ENCODE measurements around the gene BAG3.
"Not testable (repeated sequence)": the region's sequence is repeated elsewhere in the genome, so short reads cannot be mapped to it uniquely, and the experiment has no call there.

The BAG3 gene

DNA sequence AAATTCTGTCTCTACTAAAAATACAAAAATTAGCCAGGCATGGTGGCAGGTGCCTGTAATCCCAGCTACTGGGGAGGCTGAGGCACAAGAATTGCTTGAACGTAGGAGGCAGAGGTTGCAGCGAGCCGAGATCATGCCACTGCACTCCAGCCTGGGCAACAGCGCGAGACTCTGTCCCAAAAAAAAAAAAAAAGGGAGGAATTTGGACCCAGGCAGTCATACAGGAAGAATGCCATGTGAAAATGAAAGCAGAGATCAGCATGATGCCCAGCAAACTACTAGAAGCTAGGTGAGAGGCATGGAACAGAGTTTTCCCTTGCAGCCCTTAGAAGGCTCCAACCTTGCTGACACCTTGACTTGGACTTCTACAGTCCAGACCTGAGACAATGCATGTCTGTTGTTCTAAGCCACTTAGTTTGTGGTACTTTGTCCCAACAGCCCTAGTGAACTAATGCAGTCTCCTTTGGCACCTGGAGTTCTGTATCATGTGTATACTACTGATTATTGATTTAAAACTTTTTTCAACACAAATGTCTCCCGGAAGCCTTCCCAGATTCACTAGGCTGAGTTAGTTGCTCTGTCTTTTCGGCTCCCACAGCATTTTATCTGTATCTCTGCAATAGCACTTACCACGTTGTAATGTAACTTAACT, 10.2 kb upstream of the BAG3 start:
- no peak for DNase-seq (ENCODE audit: low read depth)

DNA sequence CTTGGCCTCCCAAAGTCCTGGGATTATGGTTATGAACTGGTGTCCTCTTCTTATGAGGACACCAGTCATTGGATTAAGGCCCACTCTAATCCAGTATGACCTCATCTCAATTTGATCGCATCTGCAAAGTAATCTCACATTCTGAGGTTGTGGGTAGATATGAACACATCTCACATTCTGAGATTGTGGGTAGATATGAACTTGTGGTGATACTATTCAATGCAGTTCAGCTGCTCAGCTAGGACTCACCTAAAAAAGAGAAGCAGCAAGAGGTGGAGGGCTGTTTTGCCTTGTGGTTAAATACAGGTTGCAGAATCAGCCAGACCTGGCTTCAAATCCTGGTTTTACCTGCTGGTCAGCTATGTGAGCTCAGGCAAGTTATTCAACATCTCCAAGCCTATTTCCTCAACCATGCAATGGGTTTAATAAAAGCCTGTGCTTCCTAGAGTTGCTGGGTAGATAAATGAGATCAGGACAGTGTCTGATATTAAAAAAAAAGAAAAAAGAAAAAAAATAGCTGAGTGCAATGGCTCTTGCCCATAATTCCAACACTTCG, 8.5 kb upstream of the BAG3 start:
- DNase-seq (ENCODE audit: low read depth) = no peak

DNA sequence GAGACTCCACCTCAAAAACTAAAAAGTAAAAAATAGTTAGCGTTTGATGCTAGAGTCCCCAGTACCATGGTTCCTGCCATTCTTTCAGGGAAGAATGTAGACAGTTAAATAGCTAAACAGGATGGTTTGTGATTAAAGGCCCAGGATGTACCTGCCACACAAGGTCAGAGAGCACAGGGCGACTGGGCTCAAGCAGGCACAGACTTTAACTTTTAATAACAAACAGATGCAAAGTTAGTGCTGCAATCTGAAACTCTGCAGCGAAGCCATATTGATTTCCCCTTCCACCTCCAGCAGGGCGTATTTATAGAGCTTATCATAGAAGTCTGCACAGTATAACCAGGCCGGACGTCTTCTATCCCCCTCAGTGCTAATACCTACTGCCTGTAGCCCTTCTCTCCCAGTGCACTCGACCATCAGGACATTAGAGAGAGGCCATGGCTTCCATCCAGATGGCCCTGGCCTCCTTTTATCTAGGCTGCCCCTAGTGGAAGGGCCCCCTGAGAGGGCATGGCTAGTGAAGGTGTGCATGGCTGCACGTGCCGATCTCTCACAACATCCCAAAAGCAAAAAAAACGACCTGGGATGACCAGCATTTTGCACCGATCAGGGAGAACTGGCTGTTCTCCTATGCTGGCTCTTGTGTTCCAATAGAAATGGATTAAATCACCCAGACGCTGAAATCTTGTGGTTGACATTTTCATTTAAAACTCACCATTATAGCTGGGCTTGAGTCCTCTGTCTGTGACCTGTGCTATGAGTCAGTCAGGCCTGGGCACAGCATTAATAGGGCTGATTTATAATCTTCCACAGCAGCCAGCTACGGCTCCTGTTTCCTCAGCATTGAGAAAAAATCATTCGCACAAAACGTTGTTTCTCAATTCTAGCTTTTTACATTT, 7.6 kb upstream of the BAG3 start:
- DNase-seq (ENCODE audit: low read depth) = no peak

DNA sequence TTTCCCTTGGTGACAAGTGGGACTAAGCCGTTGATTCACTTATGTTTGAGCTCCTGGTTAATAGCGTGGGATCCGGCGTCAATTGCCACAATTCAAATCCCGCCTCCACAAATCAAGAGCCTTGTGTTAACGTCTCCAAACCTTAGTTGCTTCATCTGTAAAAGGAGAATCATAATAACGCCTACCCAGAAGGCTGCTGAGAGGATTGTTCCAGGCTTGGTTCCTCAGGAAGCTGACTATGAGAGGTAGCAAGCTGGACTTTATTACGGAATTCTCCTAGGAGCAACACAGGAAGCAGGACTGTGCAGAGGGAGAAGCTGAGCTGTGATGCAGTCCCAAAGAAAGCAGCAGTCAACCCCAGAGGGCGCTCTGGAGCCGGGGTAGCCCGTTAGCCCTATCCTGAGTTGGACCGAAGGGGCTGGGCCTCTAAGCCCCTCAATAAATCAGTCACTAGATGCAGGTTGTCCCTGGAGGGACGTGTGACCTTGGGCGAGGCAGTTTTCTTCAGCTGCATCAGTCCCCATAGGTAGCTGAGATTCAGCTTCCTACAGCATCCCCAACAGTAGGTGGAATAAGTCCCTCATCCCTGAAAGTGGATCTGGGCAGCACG, 6.9 kb upstream of the BAG3 start:
- no peak for DNase-seq (ENCODE audit: low read depth)

DNA sequence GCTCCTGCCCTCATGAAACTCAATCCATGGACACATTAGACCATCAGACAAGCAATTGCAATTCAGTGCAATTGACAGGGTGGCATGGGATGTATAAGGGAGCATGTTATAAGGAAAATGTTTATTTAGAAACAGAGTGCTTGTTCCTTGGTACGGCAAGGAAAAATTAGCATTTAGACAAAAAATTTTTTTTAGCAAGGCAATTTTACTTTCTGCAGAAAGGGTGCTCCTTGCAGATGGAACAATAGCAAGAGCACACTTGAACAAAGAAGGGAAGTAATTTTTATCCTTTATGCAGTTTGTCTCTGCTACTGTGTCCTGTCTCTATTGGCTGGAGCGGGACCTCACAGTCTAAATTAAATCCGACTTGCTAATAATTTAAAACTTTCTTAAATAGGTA, 6.2 kb upstream of the BAG3 start:
- DNase-seq (ENCODE audit: low read depth) = no peak

DNA sequence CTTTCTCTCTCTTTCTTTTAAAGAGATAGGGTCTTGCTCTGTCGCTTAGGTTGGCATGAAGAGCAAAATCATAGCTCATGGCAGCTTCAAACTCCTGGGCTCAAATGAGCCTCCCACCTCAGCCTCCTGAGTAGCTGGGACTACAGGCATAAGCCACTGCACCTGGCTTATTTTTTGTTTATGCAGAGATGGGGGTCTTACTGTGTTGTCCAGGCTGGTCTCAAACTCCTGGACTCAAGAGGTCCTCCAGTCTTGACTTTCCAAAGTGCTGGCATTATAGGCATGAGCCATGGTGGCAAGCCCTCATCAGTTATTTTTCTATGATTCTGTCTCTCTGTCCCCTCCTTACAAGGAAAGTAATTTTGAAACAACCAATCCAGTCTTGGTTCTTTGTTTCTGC, 1.1 kb upstream of the BAG3 start:
- DNase-seq (ENCODE audit: low read depth) = no peak

DNA sequence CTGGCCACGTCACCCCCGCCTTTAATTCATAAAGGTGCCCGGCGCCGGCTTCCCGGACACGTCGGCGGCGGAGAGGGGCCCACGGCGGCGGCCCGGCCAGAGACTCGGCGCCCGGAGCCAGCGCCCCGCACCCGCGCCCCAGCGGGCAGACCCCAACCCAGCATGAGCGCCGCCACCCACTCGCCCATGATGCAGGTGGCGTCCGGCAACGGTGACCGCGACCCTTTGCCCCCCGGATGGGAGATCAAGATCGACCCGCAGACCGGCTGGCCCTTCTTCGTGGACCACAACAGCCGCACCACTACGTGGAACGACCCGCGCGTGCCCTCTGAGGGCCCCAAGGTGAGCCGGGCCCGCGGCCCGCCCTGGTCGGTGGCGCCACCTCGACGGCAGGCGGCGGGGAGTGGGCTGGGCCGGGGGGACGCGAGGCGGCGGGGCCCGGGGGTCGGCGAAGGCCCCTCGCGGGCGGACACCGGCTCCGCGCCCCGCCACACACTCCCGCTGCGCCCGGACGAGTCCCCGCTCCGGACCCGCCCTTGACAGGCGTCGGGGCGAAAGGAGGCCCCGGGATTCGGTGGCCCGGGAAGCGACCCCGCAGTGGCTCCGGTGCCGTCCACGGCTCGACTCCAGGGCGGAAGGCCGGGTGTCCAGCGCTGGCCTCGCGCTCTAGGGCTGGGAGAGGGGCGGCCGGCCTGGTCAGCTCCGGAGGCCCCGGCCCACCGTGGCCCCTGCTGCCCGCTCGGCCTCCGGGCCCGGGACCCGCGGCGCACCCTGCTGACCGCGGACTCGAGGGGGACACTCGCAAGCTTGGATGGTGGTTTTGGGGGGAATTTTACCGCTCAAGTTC, 557 bp downstream of the BAG3 start:
- DNase-seq (ENCODE audit: low read depth) = no peak

DNA sequence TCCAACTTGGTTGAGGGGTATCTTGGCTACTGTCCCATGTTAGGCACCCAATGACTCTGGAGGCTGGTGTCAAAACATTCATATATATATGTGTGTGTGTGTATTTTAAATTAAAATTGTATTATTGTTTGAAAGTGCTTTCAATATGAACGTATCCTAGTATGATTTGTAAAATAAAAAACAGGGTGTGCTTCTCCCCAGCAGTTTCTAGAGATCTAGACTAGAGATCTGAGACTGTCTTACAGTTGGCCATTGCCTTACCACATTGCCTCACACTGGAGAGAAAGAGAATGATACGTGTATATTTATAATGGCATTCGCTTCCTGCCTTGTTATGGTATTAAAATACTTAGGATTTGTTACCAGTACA, 1.2 kb downstream of the BAG3 start:
- no peak for DNase-seq (ENCODE audit: low read depth)

DNA sequence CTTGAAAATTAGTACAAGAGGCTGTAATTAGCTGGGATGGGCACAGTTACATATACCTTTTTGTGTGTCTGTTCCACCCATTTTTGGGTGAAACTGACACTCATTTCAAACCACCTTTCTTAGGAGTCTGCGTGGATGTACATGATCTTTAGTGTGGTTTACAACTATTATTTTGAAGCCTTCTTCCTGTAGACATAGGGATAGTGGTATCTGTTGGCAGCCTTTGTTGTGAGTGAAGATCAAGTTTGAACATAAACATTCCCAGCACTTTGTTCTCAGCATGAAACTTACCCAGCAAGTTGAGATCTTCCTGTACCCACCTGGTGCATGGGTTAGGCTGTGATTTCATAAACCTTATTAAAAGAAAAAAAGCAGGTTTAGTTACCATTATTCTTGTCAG, 2.0 kb downstream of the BAG3 start:
- DNase-seq (ENCODE audit: low read depth) = no peak

DNA sequence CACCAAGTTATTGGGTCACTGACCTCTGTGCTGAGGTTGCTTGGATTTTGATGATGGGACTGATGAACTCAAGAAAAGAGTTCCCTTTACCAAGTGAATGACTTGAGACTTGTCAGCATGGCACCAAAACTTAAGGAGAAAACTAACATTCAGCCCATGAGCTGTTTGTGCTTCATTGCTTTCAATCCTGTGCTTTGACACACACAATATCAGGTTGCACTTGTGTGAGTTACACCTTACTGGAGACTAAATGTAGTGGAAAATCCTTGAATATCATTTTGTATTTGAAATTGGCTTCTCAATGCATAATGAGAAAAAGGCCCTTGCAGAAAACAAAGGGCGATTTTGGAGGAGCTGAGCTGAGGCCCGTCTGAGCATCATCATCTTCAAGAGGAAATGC, 2.7 kb downstream of the BAG3 start:
- DNase-seq (ENCODE audit: low read depth) = no peak

DNA sequence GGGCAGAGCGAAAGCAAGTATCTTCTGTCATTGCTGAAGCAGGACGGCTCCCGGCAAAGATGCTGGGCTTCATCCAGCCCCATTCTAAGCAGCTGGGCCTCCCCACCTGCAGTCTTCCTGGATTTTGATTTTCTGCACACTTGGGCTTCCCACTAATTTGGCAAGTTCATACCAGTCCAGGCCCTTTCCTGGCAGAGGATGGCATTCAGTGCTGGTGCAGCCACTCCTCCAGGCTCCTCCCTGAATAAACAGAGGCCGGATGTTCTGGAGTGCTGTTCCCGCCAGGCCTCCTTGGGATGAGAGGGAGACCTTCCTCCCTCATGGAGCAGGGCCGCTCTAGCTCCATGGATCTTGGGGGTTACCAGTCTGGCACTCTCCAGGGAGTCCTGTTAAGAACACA, 3.4 kb downstream of the BAG3 start:
- no peak for DNase-seq (ENCODE audit: low read depth)

DNA sequence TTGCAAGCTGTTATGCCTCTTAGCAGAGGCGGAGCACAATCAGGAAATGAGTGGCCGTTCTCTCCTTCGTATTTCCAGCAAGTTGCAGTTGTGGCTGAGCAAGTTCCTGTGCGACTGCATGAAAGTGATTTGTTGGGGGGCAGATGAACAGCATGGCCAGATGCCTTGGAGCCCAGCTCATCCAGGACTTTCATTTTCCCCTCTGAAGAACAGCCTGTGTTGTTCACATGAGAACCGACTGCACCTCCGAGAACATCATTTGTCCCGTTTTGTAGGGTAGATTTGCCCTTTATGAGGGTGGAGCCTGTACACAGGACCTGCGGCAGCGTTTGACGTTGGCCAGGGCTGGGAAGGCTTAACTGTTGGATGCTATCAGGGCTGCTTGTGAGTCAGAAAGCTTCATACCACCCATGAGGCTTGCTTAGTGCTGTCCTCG, 4.4 kb downstream of the BAG3 start:
- peak; percentile 23 for DNase-seq (ENCODE audit: low read depth)

DNA sequence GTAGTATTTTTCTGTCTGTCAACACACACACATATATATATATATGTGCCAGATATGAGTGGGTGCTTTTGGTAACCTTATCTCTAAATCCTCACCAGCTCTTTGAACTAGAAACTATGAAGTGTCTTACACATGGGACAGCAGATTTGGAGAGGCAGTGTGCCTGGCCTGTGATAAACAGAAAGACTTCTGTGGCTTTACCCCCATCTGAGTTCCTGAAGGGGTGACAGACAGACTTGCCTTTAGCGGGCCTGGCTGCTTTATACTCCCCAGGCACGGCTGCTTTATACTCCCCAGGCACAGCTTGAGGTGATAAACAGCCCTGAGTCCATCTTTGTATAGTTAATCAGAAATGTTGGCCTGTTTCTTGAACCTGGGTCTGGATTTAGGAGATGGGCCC, 5.6 kb downstream of the BAG3 start:
- DNase-seq (ENCODE audit: low read depth) = no peak

DNA sequence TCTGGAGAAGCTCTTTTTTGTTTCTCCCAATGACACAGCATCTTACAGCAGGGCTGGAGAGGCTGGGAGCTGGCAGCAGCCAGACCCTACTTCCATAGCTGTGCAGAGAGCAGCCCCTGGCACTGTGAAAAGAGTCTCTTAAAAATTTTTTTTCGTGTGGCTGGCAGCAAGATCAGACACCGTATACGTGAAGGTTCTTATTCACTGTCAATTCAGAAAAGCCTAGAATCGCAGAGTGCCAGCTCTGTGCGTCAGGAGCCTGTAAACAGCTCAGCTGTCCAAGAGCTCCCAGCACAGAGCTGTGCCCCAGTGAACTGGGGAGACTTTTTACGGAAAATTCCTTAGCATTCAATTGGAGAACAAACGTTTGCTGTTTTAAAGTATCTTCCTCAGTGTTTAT, 6.5 kb downstream of the BAG3 start:
- no peak for DNase-seq (ENCODE audit: low read depth)

DNA sequence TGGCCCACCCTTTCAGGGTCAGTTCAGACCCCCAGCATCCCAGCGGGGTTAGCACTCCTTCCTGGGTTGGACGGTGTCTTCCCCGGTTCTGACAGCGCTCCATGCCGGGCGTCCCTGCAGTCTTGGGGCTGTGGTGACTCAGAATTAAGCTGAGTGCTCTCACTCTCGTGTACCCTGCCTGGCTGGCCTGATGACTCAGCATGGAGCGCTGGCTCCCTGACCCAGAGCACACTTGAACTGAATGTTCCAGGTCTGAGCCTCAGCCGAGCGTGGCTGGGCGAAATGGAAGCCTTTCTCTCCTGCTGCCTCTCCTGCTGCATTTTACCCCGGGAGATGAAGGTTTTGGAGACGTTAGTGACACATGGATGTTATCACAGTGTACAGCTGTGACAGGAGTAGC, 7.1 kb downstream of the BAG3 start:
- DNase-seq (ENCODE audit: low read depth) = no peak

DNA sequence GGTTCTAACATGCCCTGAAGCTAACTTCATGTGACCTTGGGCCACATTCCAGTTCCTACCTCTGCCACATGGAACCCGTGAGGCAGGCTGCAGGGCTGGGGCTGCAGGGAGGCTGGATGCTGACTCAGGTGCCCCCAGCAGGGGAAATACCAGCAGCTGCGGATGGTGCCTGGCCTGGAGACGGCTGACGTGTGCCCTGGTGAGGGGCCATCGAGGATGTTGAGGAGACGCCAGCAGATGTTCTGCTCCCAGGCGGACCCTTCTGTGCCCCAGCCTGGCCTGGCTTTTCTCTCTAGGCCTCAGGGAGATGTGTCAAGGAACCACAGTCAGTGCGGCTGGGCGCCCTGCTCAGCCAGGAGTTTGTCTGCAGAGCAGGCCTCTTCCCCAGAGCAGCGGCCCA, 8.8 kb downstream of the BAG3 start:
- DNase-seq (ENCODE audit: low read depth) = no peak

DNA sequence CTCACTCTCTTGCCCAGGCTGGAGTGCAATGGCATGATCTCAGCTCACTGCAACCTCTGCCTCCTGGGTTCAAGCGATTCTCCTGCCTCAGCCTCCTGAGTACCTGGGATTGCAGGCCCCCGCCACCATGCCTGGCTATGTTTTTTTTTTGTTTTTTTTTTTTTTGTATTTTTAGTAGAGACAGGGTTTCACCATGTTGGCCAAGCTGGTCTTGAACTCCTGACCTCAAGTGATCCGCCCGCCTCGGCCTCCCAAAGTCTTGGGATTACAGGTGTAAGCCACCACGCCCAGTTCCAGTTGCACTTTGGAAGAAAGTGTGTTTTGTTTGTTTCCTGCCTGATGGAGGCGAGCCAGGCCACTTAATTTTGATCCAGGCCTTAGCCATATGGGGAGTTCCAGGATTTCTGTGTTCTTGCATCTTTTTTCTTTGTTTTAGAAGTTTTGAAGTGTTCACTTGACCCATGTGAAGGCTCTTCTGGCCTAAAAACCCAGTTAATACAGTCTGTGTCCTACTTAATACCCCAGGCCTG, 11.0 kb downstream of the BAG3 start:
- not testable (repeated sequence) for DNase-seq (ENCODE audit: low read depth)

DNA sequence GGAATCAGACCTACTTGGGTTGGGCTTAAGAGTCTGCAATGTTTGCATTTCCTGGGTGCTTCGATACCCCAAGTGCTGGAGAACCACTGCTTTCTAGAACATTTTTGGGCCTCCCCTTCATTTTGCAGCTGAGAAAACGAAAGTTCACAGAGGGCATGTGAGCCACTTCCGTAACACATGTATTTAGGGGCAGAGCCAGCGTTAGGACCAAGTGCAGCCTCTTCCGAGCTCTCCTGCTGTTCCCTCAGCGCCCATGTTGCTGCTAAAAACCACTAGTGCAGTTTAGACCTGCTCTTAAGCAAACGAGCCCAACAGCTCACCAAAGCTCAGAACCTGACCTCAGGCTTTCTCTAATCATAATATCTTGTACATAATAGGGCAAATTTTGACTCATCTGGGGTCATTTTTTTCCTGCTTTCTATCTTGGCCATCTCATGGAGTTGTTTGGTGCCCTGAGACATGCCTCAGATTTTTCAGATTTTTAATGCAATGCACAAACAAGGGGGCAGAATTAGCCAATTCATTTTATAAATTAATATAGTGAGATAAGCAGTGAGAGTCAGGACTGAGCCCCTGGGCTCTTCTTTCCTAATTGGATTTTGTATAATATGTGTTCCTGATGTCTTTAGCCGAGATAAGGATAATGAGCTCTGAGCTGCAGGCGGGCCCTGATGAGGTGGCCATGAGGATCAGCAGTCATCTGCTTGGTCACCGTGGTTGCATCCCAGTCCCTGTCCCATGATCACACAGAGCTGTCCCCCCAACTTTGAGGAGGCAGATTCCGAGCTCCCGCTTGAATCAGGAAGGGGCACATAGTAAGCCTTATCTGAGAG, 12.9 kb downstream of the BAG3 start:
- DNase-seq (ENCODE audit: low read depth) = peak; percentile 32

DNA sequence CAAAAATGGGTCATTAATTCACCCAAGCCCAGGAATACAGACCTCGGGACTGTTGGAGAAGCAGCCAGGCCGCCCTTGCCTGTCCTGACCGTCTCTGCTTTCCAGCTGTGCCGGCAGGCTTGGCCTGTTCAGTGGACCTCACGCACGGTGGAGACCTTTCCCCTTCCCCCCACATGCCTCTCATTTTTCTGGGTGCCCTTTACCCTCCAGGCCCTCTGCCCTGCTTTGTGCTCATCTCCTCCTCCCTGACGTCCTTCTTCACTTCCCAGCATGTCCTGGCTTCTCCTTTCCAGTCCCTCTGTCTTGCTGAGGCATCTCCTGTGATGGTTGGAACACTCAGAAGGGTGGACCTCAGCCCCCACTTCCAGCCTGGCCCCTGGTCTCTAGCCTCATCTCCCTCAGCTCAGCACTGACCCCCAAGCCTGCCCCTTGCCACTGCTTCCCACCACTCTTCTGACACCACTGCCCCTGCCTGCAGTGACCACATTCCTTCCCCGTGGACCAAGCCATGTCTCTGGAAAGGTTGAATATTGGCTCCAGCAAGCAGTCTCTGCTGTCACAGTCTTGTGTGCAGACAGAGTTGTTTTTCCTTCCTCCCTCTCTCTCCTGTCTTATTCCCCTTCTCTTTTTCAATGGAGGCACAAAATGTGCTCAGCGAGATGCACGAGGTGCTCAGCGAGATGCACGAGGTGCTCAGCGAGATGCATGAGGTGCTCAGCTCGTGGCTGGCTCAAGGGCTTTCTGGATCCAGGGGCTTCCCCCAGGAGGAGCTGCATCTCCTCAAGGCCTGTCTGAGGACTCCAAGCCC, 14.9 kb downstream of the BAG3 start:
- DNase-seq (ENCODE audit: low read depth) = no peak

DNA sequence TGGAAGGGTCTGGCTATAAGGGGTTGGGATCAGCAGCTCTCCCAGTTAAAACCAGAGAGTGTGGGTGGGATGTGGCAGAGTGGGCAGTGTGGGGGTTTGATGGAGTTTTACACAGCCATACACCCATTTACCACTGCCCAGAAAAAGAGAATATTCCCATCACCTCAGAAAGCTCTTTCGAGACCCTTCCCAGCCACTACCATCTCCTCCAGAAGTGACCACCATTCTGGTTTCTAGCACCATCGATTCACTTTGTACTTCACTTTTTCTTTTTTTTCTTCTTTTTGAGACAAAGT, 15.5 kb downstream of the BAG3 start:
- DNase-seq (ENCODE audit: low read depth) = no peak
